IMR-90 (cell line): ENCODE data around the gene RCL1. TPM values are rescaled to one million over a fixed set of nuclear protein-coding genes. Genes with fewer than 3 reads are reported as not detected.

Experiments used
- ATAC-seq: fragments of 200-7000 bp; cut with Tn5 transposase; 2 replicates; pipeline ENCODE4 v1.9.1; 2020; ENCODE audit warnings: low read depth, mild to moderate bottlenecking, moderate library complexity
- BruUV-seq: library from RNA; stranded (reverse); fragments of 400-500 nt; replicated peaks from 2 replicates; lab custom pipeline; 2021; lab: Mats Ljungman, UMichigan
- CTCF ChIA-PET: fragments of 300-600 bp; formaldehyde crosslinking; extraction: SDS; loops from one replicate; lab custom pipeline; 2021; ENCODE audit warnings: antibody characterized with exemption; lab: Yijun Ruan, JAX
- POLR2A ChIA-PET: fragments of 300-600 bp; sonication (Branson Sonifier 250); formaldehyde crosslinking; loops from one replicate; lab custom pipeline; 2022; ENCODE audit warnings: antibody characterized with exemption; ENCODE audit not compliant: unreplicated experiment; lab: Charles Lee
- DNase-seq: peaks from one replicate; pipeline ENCODE4 v3.0.0; 2013
- H2AFZ ChIP-seq: replicated peaks from 2 replicates; pipeline ENCODE3; 2013; ENCODE audit warnings: low read length, mild to moderate bottlenecking; ENCODE audit not compliant: poor library complexity
- H2AK5ac ChIP-seq: 2 replicates; pipeline ENCODE4 v1.6.1; 2013; ENCODE audit warnings: low read depth, low read length, inconsistent platforms
- H2AK9ac ChIP-seq: replicated peaks from 2 replicates; pipeline ENCODE3; 2013; ENCODE audit warnings: mild to moderate bottlenecking, low read depth, low read length, moderate library complexity; ENCODE audit not compliant: poor library complexity
- H2BK120ac ChIP-seq: 2 replicates; pipeline ENCODE4 v1.6.1; 2013; ENCODE audit warnings: low read depth, low read length, inconsistent platforms
- H2BK15ac ChIP-seq: 3 replicates; pipeline ENCODE4 v1.6.1; 2013; ENCODE audit warnings: low read depth, low read length, inconsistent platforms
- H2BK20ac ChIP-seq: 2 replicates; pipeline ENCODE4 v1.6.1; 2013; ENCODE audit warnings: low read depth, mild to moderate bottlenecking, inconsistent platforms, low read length, moderate library complexity
- H2BK5ac ChIP-seq: 2 replicates; pipeline ENCODE4 v1.6.1; 2013; ENCODE audit warnings: mild to moderate bottlenecking, low read depth, low read length, inconsistent platforms; ENCODE audit not compliant: poor library complexity, severe bottlenecking
- H3K14ac ChIP-seq: replicated peaks from 2 replicates; pipeline ENCODE4 v1.6.1; 2013; ENCODE audit warnings: low read depth, low read length, inconsistent platforms
- H3K18ac ChIP-seq: 2 replicates; pipeline ENCODE4 v1.6.1; 2013; ENCODE audit warnings: low read depth, low read length, control low read depth
- H3K23ac ChIP-seq: 2 replicates; pipeline ENCODE4 v1.6.1; 2013; ENCODE audit warnings: low read depth, low read length, inconsistent platforms
- H3K27ac ChIP-seq: 2 replicates; pipeline ENCODE4 v1.5.1; 2013; ENCODE audit warnings: mild to moderate bottlenecking, control low read depth, low read length; ENCODE audit not compliant: insufficient read depth
- H3K27me3 ChIP-seq: 2 replicates; pipeline ENCODE4 v1.6.1; 2013; ENCODE audit warnings: low read length; ENCODE audit not compliant: control insufficient read depth, insufficient read depth
- H3K36me3 ChIP-seq: 2 replicates; pipeline ENCODE4 v1.6.1; 2013; ENCODE audit warnings: low read length, mixed read lengths; ENCODE audit not compliant: control insufficient read depth, insufficient read depth
- H3K4ac ChIP-seq: 2 replicates; pipeline ENCODE4 v1.6.1; 2013; ENCODE audit warnings: low read depth, low read length, inconsistent platforms
- H3K4me1 ChIP-seq: 2 replicates; pipeline ENCODE4 v1.6.1; 2013; ENCODE audit warnings: low read length, mixed read lengths; ENCODE audit not compliant: control insufficient read depth, insufficient read depth
- H3K4me2 ChIP-seq: 2 replicates; pipeline ENCODE4 v1.6.1; 2013; ENCODE audit warnings: low read depth, mild to moderate bottlenecking, control low read depth, low read length, moderate library complexity
- H3K4me3 ChIP-seq: 2 replicates; pipeline ENCODE4 v1.5.1; 2013; ENCODE audit warnings: low read depth, mild to moderate bottlenecking, control low read depth, low read length, moderate library complexity; ENCODE audit not compliant: insufficient read depth
- H3K56ac ChIP-seq: 2 replicates; pipeline ENCODE4 v1.6.1; 2013; ENCODE audit warnings: low read length, inconsistent platforms; ENCODE audit not compliant: insufficient read depth; ENCODE audit errors: extremely low read depth
- H3K79me1 ChIP-seq, 2 experiments: 2 replicates each; pipeline ENCODE4 v1.6.1; 2013; ENCODE audit warnings: low read length in 2 of 2, inconsistent platforms in 1 of 2, low read depth in 1 of 2
- H3K9ac ChIP-seq: 2 replicates; pipeline ENCODE4 v1.6.1; 2013; ENCODE audit warnings: low read depth, low read length, control low read depth
- H3K9me1 ChIP-seq: 2 replicates; pipeline ENCODE4 v1.6.1; 2013; ENCODE audit warnings: low read length, inconsistent platforms; ENCODE audit not compliant: insufficient read depth
- H3K9me3 ChIP-seq: 2 replicates; pipeline ENCODE4 v1.6.1; 2013; ENCODE audit warnings: low read length; ENCODE audit not compliant: control insufficient read depth, insufficient read depth
- H4K20me1 ChIP-seq: 2 replicates; pipeline ENCODE4 v1.6.1; 2013; ENCODE audit warnings: low read length, inconsistent platforms; ENCODE audit not compliant: insufficient read depth
- H4K5ac ChIP-seq: 2 replicates; pipeline ENCODE4 v1.6.1; 2013; ENCODE audit warnings: mild to moderate bottlenecking, low read depth, low read length, control low read depth
- H4K8ac ChIP-seq, 2 experiments: 2 replicates each; pipeline ENCODE4 v1.6.1; 2013; ENCODE audit warnings: low read depth in 2 of 2, low read length in 2 of 2, control low read depth in 1 of 2, inconsistent platforms in 1 of 2
- H4K91ac ChIP-seq: 2 replicates; pipeline ENCODE4 v1.6.1; 2013; ENCODE audit warnings: low read depth, low read length, inconsistent platforms; ENCODE audit not compliant: insufficient read depth
- BHLHE40 ChIP-seq: fragments of 150-350 bp; IDR thresholded peaks from 2 replicates; pipeline ENCODE4 v1.6.1; 2016; ENCODE audit warnings: mild to moderate bottlenecking, low read depth, low read length
- CEBPB ChIP-seq: IDR thresholded peaks from 2 replicates; pipeline ENCODE4 v1.6.1; 2012; ENCODE audit warnings: low read depth, low read length, improper control_type of control experiment
- CHD1 ChIP-seq: IDR thresholded peaks from 2 replicates; pipeline ENCODE4 v1.6.1; 2012; ENCODE audit warnings: low read depth, low read length, improper control_type of control experiment
- CTCF ChIP-seq: conservative IDR thresholded peaks from 2 replicates; pipeline ENCODE4 v1.5.1; 2012; ENCODE audit warnings: mild to moderate bottlenecking, low read depth, low read length, improper control_type of control experiment
- MAFK ChIP-seq: IDR thresholded peaks from 2 replicates; pipeline ENCODE4 v1.6.1; 2012; ENCODE audit warnings: low read depth, low read length, improper control_type of control experiment
- MAZ ChIP-seq: IDR thresholded peaks from 2 replicates; pipeline ENCODE4 v1.6.1; 2012; ENCODE audit warnings: low read depth, mild to moderate bottlenecking, low read length, improper control_type of control experiment, moderate library complexity, borderline replicate concordance
- MXI1 ChIP-seq: IDR thresholded peaks from 2 replicates; pipeline ENCODE4 v1.6.1; 2012; ENCODE audit warnings: low read depth, mild to moderate bottlenecking, low read length, moderate library complexity, borderline replicate concordance
- POLR2A ChIP-seq: IDR thresholded peaks from 2 replicates; pipeline ENCODE4 v1.6.1; 2012; ENCODE audit warnings: mild to moderate bottlenecking, low read depth, low read length
- RAD21 ChIP-seq: IDR thresholded peaks from 2 replicates; pipeline ENCODE4 v1.6.1; 2012; ENCODE audit warnings: low read length, improper control_type of control experiment
- WGBS, 2 experiments: methylation state at CpG; one replicate each; pipeline versions ENCODE4 v1.1.5 to v1.1.7; 2013; ENCODE audit warnings: missing lambda C conversion rate in 2 of 2; ENCODE audit not compliant: insufficient read length in 1 of 2; ENCODE audit errors: extremely low coverage in 2 of 2; 5-methylcytosine and 5-hydroxymethylcytosine counted together
- dilution Hi-C: fragments of 300-500 bp; cut with HindIII; formaldehyde crosslinking; loops from one replicate; pipeline ENCODE4 v1.14.3; 2018; ENCODE audit warnings: low sequenced_read_pairs; ENCODE audit not compliant: unreplicated experiment
- in situ Hi-C: fragments of 300-500 bp; cut with MboI; formaldehyde crosslinking; loops from 3 replicates; pipeline ENCODE4 v1.14.3; 2019; ENCODE audit warnings: low sequenced_read_pairs, inconsistent platforms, mixed read lengths
- intact Hi-C: fragments of 100-400 bp; cut with micrococcal nuclease; formaldehyde crosslinking; loops from 2 replicates; pipeline ENCODE4 v1.10.0; 2022
- polyA plus RNA-seq, 3 experiments: library from polyadenylated mRNA; depleted of rRNA; stranded (reverse); fragments of >200 nt; gene quantifications; 2 replicates each; pipeline ENCODE4 v1.2.3, GENCODE V29; 2012; ENCODE audit warnings: low replicate concordance in 1 of 3
- total RNA-seq: library from RNA; depleted of rRNA; stranded (reverse); fragments of >200 nt; gene quantifications from 2 replicates; pipeline ENCODE4 v1.2.3, GENCODE V29; 2012
- TF ChIP-seq, protein P1 (sequence below): fragments of 150-350 bp; IDR thresholded peaks from 2 replicates; pipeline ENCODE4 v1.6.1; 2016; ENCODE audit warnings: low read depth, mild to moderate bottlenecking, low read length, moderate library complexity, borderline replicate concordance
- TF ChIP-seq, protein P2 (sequence below): fragments of 150-350 bp; IDR thresholded peaks from 2 replicates; pipeline ENCODE4 v1.6.1; 2017; ENCODE audit warnings: mild to moderate bottlenecking, antibody characterized with exemption, low read length, low read depth

RCL1 gene
- total and polyA plus RNA-seq, 2 of the 4 experiments (the other 2 are of a cell fraction) = 12.3 to 13.8 TPM

- CTCF ChIA-PET = no interaction called here
- in situ Hi-C loops = no loop called here
These were observed 6.3 kb downstream of the RCL1 start for GRCh38 chr9:4799033-4799430.

More at GRCh38 chr9:4799033-4799430, 6.3 kb downstream of the RCL1 start:
- H3K56ac ChIP-seq = no peak overlapping the region
- no peak overlapping the region for H3K4ac ChIP-seq
- no CpG with 5 or more reads among the region's 3 CpGs for WGBS, 2 experiments
- peaks cover 1% of the 10 kb centered on the region; the same call in 1 of the 2 replicates for H3K4me1 ChIP-seq
- no peak overlapping the region for H3K18ac ChIP-seq
- no peak overlapping the region for H2AK5ac ChIP-seq
- no peak for TF ChIP-seq POLR2A
- TF ChIP-seq MXI1 = no peak
- TF ChIP-seq RAD21 = no peak
- TF ChIP-seq, protein P1, sequence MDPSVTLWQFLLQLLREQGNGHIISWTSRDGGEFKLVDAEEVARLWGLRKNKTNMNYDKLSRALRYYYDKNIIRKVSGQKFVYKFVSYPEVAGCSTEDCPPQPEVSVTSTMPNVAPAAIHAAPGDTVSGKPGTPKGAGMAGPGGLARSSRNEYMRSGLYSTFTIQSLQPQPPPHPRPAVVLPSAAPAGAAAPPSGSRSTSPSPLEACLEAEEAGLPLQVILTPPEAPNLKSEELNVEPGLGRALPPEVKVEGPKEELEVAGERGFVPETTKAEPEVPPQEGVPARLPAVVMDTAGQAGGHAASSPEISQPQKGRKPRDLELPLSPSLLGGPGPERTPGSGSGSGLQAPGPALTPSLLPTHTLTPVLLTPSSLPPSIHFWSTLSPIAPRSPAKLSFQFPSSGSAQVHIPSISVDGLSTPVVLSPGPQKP = no peak
- TF ChIP-seq CTCF = no peak
- TF ChIP-seq BHLHE40 = no peak
- TF ChIP-seq CHD1 = no peak
- TF ChIP-seq MAFK = no peak
- TF ChIP-seq, protein P2, sequence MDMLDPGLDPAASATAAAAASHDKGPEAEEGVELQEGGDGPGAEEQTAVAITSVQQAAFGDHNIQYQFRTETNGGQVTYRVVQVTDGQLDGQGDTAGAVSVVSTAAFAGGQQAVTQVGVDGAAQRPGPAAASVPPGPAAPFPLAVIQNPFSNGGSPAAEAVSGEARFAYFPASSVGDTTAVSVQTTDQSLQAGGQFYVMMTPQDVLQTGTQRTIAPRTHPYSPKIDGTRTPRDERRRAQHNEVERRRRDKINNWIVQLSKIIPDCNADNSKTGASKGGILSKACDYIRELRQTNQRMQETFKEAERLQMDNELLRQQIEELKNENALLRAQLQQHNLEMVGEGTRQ = no peak
- TF ChIP-seq MAZ = no peak
- no peak for TF ChIP-seq CEBPB
- dilution Hi-C loops = no loop called here
- H3K9ac ChIP-seq = no peak overlapping the region
- ATAC-seq (no peak), DNase-seq (no peak)
- H2BK15ac ChIP-seq = no peak overlapping the region
- no peaks in the 10 kb centered on the region for H3K36me3 ChIP-seq
- no peak overlapping the region for H2AK9ac ChIP-seq
- no peak overlapping the region for H4K5ac ChIP-seq
- BruUV-seq = no TSS peak
- H3K23ac ChIP-seq = no peak overlapping the region
- H3K4me3 ChIP-seq = no peak overlapping the region
- H3K27me3 ChIP-seq = no peaks in the 10 kb centered on the region
- H3K4me2 ChIP-seq = no peak overlapping the region
- H2BK5ac ChIP-seq = no peak overlapping the region
- intact Hi-C loops = loop anchor here (10.0 kb wide), 1 partner anchor 126 kb away; no protein-coding TSS in a partner anchor
- H3K79me1 ChIP-seq = peaks cover 18 to 58% of the 10 kb centered on the region in 2 experiments
- no peak overlapping the region for H4K91ac ChIP-seq
- H4K8ac ChIP-seq = no peak overlapping the region
- no peaks in the 10 kb centered on the region for H3K9me3 ChIP-seq
- no peaks in the 10 kb centered on the region for H4K20me1 ChIP-seq
- no peak overlapping the region for H3K27ac ChIP-seq
- POLR2A ChIA-PET = interaction anchor here (0.7 kb wide), 1 partner anchor 124 kb away, joined by 8 read pairs; no protein-coding TSS in a partner anchor
- H2BK20ac ChIP-seq = no peak overlapping the region
- H2AFZ ChIP-seq = no peak overlapping the region
- peaks cover 13% of the 10 kb centered on the region for H3K9me1 ChIP-seq
- H2BK120ac ChIP-seq = no peak overlapping the region
- no peak overlapping the region for H3K14ac ChIP-seq
